ENCODE measurements around the gene ZNF445.
"Not testable (repeated sequence)": the region's sequence is repeated elsewhere in the genome, so short reads cannot be mapped to it uniquely, and the experiment has no call there.

The ZNF445 gene

DNA sequence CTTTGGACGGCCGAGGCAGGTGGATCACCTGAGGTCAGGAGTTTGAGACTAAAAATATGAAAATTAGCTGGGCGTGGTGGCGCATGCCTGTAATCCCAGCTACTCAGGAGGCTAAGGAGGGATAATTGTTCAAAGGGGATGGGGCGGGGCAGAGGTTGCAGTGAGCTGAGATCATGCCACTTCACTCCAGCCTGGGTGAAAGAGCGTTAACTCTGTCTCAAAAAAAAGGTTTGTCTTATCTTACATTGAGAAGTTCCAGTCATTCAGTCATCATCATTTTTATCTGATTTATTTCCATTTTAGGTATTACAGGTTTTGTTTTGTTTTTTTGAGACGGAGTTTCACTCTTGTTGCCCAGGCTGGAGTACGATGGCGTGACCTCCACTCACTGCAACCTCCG, 2.6 kb downstream of the ZNF445 start:
- not testable (repeated sequence) for DNase-seq

- DNase-seq, result no peak
These were observed 7.0 kb downstream of the ZNF445 start for GRCh38 chr3:44470430-44470829.

DNA sequence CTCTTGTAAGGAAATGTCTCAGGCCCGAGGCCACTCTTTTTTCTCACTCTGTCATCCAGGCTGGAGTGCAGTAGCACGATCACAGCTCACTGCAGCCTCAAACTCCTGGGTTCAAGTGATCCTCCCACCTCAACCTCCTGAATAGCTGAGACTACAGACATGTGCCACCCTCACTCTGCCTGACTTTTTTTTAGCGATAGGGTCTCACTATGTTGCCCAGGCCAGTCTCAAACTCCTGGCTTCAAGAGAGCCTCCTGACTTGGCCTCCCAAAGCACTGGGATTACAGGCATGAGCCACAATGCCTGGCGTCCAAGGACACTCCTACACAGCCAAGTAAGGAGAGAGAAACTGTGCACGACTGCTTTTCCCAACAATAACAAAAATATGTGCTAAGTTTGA, 7.6 kb downstream of the ZNF445 start:
- no peak for DNase-seq

- DNase-seq, result no peak
These were observed 8.6 kb downstream of the ZNF445 start for GRCh38 chr3:44468572-44469520.

GRCh38 chr3:44468099-44468537, 9.4 kb downstream of the ZNF445 start:
- not testable (repeated sequence) for DNase-seq

DNA sequence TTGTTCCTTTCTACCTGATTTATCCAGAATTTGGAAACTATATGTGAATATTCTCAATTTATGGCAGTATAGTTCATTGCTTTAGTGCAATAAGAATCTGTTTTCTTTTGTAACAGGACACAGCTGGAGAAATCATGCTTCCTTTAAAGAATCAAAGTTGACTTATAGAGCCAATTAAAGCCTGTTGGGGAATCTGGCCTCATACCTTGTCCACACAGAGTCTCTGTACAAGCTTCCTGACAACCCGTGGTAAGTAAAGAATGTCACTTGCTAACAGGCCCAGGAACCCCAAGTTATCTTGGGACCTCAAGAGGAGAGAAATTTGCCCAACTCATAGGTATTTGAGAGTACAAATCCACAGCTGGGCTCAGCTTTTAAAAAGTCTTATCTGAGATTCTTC, 10.2 kb downstream of the ZNF445 start:
- DNase-seq, result no peak

- not testable (repeated sequence) for DNase-seq
These were observed 12.6 kb downstream of the ZNF445 start for GRCh38 chr3:44464920-44465319.

GRCh38 chr3:44464509-44464908, 13.0 kb downstream of the ZNF445 start:
- DNase-seq, result no peak

GRCh38 chr3:44460050-44460449, 17.4 kb downstream of the ZNF445 start:
- DNase-seq, result not testable (repeated sequence)

GRCh38 chr3:44455318-44455717, 22.2 kb downstream of the ZNF445 start:
- DNase-seq, result no peak

DNA sequence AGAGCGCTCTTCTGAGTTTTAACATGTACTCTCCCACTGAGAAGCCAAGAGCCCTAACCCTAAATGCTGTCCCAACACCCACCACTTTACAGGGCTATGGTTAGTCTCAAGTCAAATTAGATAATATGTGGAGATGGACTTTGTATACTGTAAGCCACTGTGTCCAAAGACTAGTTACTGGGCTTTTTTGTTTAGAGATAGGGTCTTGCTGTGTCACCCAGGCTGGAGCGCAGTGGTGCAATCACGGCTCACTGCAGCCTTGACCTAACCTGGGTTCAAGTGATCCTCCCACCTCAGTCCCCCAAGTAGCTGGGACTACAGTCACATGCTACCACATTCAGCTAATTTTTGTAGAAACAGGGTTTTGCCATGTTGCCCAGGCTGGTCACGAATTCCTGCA, 23.2 kb downstream of the ZNF445 start:
- DNase-seq, result no peak

DNA sequence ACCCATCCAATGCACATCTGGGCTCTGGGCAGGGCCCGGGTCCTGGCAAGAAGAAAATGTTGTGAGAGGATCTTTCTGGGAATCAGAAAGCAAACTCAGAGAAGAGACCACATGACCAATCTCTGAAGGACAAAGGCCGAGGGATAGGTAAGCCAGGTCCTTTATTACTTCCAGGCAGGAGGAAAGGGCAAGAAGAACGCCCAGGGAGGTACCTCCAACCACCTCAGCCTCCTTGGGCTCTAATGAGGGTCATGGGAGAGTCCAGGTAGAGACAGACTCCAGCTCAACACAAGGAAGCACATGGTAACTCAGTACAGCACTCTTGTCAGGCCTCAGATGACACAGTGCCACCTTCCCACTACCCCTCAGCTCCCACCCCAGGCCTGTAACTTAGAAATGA, 26.0 kb downstream of the ZNF445 start:
- no peak for DNase-seq

- no peak for DNase-seq
These were observed 30.5 kb downstream of the ZNF445 start for GRCh38 chr3:44446929-44447328.

DNA sequence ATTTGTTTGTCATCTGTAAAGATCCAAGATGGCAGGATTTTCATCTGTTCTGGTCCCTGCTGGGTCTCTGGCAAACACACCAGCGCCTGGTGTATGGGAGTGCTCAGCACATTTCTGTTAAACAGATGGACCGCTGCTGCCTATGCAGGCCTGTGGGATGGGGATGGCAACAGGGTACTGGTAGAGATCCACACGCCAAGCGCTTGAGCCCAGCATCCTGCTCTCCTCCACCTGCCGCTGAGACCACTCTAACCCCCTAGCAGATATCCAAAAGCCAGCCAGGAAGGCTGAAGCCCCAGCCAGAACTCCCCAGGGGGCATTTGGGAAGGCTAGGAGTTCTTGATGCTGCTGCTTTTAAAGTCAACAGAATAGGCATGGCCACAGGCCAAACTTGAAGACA, 31.7 kb downstream of the ZNF445 start:
- no peak for DNase-seq

- no peak for DNase-seq
These were observed 32.4 kb downstream of the ZNF445 start for GRCh38 chr3:44444896-44445691.

DNA sequence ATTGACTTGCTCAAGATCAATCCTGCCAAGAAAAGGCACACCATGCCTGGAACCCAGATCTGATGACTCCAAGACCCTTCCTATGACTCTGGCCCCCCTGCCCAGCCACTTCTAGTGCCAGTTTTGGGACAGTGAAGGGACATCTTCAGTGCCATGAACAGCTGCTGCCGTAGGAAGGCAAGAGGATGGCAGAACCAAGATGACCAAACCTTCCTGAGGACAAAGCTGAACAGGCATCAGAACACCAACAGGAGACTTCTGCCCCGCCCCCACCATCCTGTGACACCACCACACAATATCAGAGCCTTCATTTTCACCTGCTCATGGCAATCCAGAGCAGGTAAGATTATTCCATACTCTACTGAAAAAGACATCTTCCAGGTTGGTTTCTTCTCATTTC, 33.0 kb downstream of the ZNF445 start:
- no peak for DNase-seq

DNA sequence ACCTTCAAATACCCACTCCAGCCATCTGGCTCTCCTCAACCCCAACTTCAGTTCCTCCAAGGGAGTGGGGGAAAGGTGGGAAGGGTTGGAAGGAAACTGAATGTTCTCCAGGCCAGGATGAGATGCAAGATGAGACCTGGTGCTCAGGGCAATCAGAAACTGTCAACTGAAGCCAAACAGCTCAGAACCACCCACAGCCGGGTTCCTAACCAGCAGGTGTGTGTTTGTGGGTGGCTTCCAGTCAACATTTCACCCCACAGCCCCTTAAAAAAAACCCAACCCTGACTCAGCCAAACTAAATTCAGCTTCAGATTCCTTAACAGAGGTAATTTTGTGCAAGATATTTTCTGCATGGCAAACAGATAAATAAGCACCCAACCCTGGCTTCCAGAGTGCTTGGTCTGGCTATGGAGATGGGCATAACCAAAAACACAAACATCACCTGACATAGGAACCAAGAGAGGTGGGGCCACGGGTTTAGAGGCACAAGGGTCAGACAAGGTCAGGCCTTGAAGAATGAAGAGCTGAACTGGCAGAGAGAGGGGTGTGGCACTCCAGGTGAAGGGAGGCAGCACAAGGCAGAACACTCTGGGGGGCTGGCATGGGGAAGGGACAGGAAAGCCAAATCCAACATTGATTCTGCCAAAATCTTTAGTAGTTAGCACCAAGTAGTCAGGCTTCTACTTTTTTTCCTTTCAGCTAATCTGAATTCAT, 34.7 kb downstream of the ZNF445 start:
- DNase-seq, result no peak

GRCh38 chr3:44439499-44440295, 37.8 kb downstream of the ZNF445 start:
- DNase-seq, result peak; percentile 100

- no peak for DNase-seq
These were observed 39.7 kb downstream of the ZNF445 start for GRCh38 chr3:44437800-44438199.

- no peak for DNase-seq
These were observed 41.3 kb downstream of the ZNF445 start for GRCh38 chr3:44436181-44436580.

DNA sequence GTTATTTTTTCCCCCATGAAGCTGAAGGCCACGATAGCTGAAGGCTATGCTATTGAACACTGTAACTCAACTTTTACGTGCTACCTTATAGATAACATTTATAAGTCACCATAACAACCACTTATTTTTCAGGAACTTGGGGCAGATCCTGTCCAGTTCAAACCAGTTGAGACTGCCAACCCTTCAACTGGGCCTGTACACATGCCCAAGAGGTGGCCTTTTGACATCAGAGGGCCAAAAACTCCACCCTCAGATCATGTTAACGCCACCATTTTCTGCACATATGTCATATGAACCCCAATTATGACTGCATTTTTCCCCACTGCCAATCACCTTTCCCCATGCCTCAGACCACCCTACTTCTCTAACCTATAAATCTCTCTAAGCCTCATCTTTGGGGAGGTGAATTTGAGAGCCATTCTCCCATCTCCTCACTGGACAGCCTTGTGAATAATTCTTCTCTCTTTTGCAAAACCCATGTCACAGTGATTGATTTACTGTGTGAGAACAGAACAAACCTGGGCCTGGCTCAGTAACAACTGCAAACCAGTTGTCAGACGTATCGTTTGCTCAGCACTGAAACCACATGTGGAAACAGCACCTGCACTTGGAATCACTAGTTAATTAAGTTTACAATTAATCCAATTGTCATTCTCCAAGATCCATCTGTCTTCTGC, 42.5 kb downstream of the ZNF445 start:
- no peak for DNase-seq

GRCh38 chr3:44430466-44430865, 47.0 kb downstream of the ZNF445 start:
- no peak for DNase-seq
